BE2C (cell line): ENCODE data around the gene KCNA10.
"Not testable (repeated sequence)": the region's sequence is repeated elsewhere in the genome, so short reads cannot be mapped to it uniquely, and the experiment has no call there.

Experiments
- DNase-seq: peaks from one replicate; pipeline ENCODE4 v3.0.0-alpha.2; 2020
- H3K27me3 ChIP-seq: fragments of 250-450 bp; sonication (Bioruptor Pico); 2 replicates; pipeline ENCODE4 v1.5.1; 2020; ENCODE audit warnings: mild to moderate bottlenecking
- H3K36me3 ChIP-seq: fragments of 250-450 bp; sonication (Bioruptor Pico); 2 replicates; pipeline ENCODE4 v1.5.1; 2020; ENCODE audit warnings: mild to moderate bottlenecking
- H3K4me1 ChIP-seq: fragments of 250-450 bp; sonication (Bioruptor Pico); 2 replicates; pipeline ENCODE4 v1.5.1; 2020
- H3K4me3 ChIP-seq: 2 replicates; pipeline ENCODE4 v1.5.1; 2011; ENCODE audit warnings: low read depth, low read length
- H3K9me3 ChIP-seq: fragments of 250-450 bp; sonication (Bioruptor Pico); 2 replicates; pipeline ENCODE4 v1.5.1; 2020
- CTCF ChIP-seq: IDR thresholded peaks from 2 replicates; pipeline ENCODE4 v1.5.1; 2012; ENCODE audit warnings: mild to moderate bottlenecking, low read depth, low read length

The KCNA10 gene

GRCh38 chr1:110515891-110516290 lies 3.1 kb downstream of the KCNA10 start:
- H3K9me3 ChIP-seq: no peaks in the 10 kb centered on the region
- no peak overlapping the region for H3K4me3 ChIP-seq
- TF ChIP-seq CTCF: no peak
- no peaks in the 10 kb centered on the region; the same call in 1 of the 2 replicates for H3K27me3 ChIP-seq
- H3K36me3 ChIP-seq: no peaks in the 10 kb centered on the region
- DNase-seq: no peak
- H3K4me1 ChIP-seq: no peaks in the 10 kb centered on the region

DNA sequence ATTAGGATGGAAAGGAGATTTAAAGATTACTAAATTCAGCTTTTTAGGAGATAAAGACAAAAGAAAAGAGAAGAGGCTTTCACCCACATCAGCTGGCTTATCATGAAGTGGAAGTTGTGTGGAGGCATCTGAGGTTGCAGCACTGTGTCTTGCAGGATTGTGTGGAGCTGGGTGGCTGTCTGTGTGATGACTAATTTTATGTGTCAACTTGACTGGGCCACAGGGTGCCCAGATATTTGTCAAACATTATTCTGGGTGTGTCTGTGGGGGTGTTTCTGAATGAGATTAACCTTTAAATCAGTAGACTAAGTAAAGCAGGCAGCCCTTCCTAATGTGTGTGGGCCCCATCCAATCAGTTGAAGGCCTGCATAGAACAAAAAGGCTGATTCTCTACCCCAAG lies 3.9 kb downstream of the KCNA10 start:
- no peaks in the 10 kb centered on the region for H3K4me1 ChIP-seq
- H3K9me3 ChIP-seq: no peaks in the 10 kb centered on the region
- no peaks in the 10 kb centered on the region for H3K36me3 ChIP-seq
- no peak overlapping the region for H3K4me3 ChIP-seq
- TF ChIP-seq CTCF: no peak
- DNase-seq: no peak
- H3K27me3 ChIP-seq: no peaks in the 10 kb centered on the region; the same call in 1 of the 2 replicates

GRCh38 chr1:110513511-110513910 lies 5.5 kb downstream of the KCNA10 start:
- no peak for TF ChIP-seq CTCF
- DNase-seq: peak; percentile 49
- no peaks in the 10 kb centered on the region for H3K4me1 ChIP-seq
- H3K36me3 ChIP-seq: no peaks in the 10 kb centered on the region
- H3K4me3 ChIP-seq: no peak overlapping the region
- H3K9me3 ChIP-seq: no peaks in the 10 kb centered on the region
- H3K27me3 ChIP-seq: no peaks in the 10 kb centered on the region; the same call in 1 of the 2 replicates

DNA sequence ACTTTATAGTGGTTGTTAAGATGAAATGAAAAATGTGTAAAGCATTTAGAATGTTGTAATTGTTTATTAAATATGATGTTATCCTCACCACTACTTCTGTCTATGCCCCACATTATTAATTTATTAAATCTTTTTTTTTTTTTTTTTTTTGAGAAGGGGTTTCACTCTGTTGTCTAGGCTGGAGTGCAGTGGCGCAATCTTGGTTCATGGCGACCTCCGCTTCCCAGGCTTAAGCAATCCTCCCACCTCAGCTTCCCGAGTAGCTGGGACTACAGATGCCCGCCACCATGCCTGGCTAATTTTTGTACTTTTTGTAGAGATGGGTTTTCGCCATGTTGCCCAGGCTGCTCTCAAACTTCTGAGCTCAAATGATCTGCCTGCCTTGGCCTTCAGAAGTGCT lies 7.5 kb downstream of the KCNA10 start:
- Histone ChIP-seq H3K27me3 (no peaks in the 10 kb centered on the region; the same call in 1 of the 2 replicates), H3K4me1 (no peaks in the 10 kb centered on the region), H3K36me3 (no peaks in the 10 kb centered on the region), H3K9me3 (no peaks in the 10 kb centered on the region), H3K4me3 (no peak overlapping the region)
- DNase-seq: no peak
- TF ChIP-seq CTCF: no peak

GRCh38 chr1:110510921-110511320 lies 8.1 kb downstream of the KCNA10 start:
- not testable (repeated sequence) for H3K4me3 ChIP-seq, DNase-seq, H3K27me3 ChIP-seq, H3K9me3 ChIP-seq, H3K4me1 ChIP-seq, H3K36me3 ChIP-seq

DNA sequence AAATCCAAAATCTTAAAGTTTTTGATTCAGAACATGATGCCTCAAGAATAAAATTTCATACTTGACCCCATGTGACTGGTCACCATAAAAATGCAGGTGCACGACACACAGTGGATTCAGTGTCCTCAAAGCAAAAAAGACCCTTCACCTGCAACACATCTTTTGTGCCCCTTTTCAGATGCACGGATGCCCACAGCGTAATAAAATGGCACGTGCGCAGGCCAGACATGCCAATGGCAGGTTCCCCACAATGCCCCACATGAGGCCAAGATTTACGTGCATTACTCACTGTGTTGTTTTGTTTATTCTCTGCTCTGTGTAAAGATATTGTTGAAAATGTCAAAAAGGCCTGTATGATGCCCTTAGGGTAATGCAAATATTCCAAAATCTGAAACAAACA lies 9.3 kb downstream of the KCNA10 start:
- Histone ChIP-seq H3K27me3 (no peaks in the 10 kb centered on the region), H3K4me1 (no peaks in the 10 kb centered on the region), H3K36me3 (no peaks in the 10 kb centered on the region), H3K4me3 (no peak overlapping the region), H3K9me3 (no peaks in the 10 kb centered on the region)
- TF ChIP-seq CTCF: no peak
- DNase-seq: no peak
